Measurements from ENCODE around the gene YPEL1.

Gene YPEL1

GRCh38 chr22:21674638-21675245 lies 60.9 kb downstream of the YPEL1 start:
- Histone ChIP-seq H3K4me3 (ENCODE audit: low read depth in 1 of 2, low read length in 2 of 2) (no peak overlapping the region), H3K9me3 (ENCODE audit: low read length) (no peaks in the 10 kb centered on the region), H3K27me3 (ENCODE audit: control insufficient read depth in 1 of 2, insufficient read depth in 2 of 2, low read length in 2 of 2) (no peaks in the 10 kb centered on the region), H3K27ac (ENCODE audit: low read depth, low read length) (no peak overlapping the region), H3K9ac (ENCODE audit: low read length) (no peak overlapping the region), H3K36me3 (ENCODE audit: insufficient read depth, low read length) (peaks cover 55% of the 10 kb centered on the region), H3K4me1 (ENCODE audit: insufficient read depth, low read length) (no peaks in the 10 kb centered on the region)

- H3K9ac ChIP-seq (ENCODE audit: low read length), result no peak overlapping the region
- H3K27me3 ChIP-seq (ENCODE audit: control insufficient read depth in 1 of 2, insufficient read depth in 2 of 2, low read length in 2 of 2), result no peaks in the 10 kb centered on the region
- H3K9me3 ChIP-seq (ENCODE audit: low read length), result no peaks in the 10 kb centered on the region
- H3K36me3 ChIP-seq (ENCODE audit: insufficient read depth, low read length), result peaks cover 56% of the 10 kb centered on the region
- no peaks in the 10 kb centered on the region for H3K4me1 ChIP-seq (ENCODE audit: insufficient read depth, low read length)
- H3K27ac ChIP-seq (ENCODE audit: low read depth, low read length), result no peak overlapping the region
- H3K4me3 ChIP-seq (ENCODE audit: low read depth in 1 of 2, low read length in 2 of 2), result no peak overlapping the region
Observed at GRCh38 chr22:21673534-21674321, 61.9 kb downstream of the YPEL1 start.

DNA sequence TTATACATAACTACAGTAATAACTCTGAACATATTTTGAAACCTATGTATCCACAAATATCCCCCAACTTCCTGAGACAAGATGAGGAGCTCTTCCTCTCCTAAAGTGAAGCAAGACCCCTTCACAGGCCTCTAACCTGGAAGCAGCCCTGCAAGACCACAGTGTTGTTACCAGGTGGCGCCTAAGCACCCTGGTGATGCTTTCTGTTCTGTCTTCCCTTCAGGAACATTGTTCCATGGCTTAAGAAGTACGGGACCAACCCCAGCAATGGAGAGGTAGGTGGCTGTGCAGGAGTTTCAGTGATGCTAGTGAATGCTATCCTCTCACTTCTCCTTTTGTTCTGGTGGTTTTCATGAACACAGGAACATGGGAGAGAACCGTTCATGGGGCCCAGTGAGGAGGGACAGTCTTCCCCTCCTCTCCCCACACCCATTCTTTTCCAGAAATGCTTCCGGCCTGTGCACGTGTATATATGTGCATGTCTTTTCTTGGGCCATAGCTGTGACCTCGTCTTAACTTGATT lies 63.4 kb downstream of the YPEL1 start:
- H3K27me3 ChIP-seq (ENCODE audit: control insufficient read depth in 1 of 2, insufficient read depth in 2 of 2, low read length in 2 of 2), result no peaks in the 10 kb centered on the region
- H3K4me1 ChIP-seq (ENCODE audit: insufficient read depth, low read length), result peaks cover 1% of the 10 kb centered on the region
- no peaks in the 10 kb centered on the region for H3K9me3 ChIP-seq (ENCODE audit: low read length)
- peaks cover 56% of the 10 kb centered on the region for H3K36me3 ChIP-seq (ENCODE audit: insufficient read depth, low read length)
- H3K27ac ChIP-seq (ENCODE audit: low read depth, low read length), result no peak overlapping the region
- no peak overlapping the region for H3K9ac ChIP-seq (ENCODE audit: low read length)
- H3K4me3 ChIP-seq (ENCODE audit: low read depth in 1 of 2, low read length in 2 of 2), result no peak overlapping the region

GRCh38 chr22:21669026-21669425 lies 66.6 kb downstream of the YPEL1 start:
- H3K36me3 ChIP-seq (ENCODE audit: insufficient read depth, low read length), result peaks cover 35% of the 10 kb centered on the region
- H3K27ac ChIP-seq (ENCODE audit: low read depth, low read length), result no peak overlapping the region
- H3K4me1 ChIP-seq (ENCODE audit: insufficient read depth, low read length), result peaks cover 7% of the 10 kb centered on the region
- H3K9ac ChIP-seq (ENCODE audit: low read length), result no peak overlapping the region
- H3K4me3 ChIP-seq (ENCODE audit: low read depth in 1 of 2, low read length in 2 of 2), result no peak overlapping the region
- H3K27me3 ChIP-seq (ENCODE audit: control insufficient read depth in 1 of 2, insufficient read depth in 2 of 2, low read length in 2 of 2), result no peaks in the 10 kb centered on the region
- H3K9me3 ChIP-seq (ENCODE audit: low read length), result no peaks in the 10 kb centered on the region

DNA sequence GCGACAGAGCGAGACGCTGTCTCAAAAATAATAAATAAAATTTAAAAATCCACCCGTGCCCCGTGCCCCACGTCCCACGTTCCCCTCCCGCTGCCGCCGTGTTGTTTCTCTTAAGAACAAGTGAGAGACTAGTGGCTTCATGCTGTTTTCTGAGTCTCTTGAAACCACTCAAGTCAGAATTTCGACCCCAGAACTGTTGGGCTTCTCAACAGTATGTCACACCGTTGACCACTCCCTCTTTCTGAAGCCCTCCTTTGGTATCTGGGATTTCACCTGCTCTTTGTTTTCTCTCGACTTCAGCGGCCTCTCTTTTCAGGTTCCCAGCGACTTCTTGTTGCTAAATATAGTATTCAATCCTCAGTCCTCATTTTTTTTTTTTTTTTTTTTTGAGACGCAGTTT lies 68.8 kb downstream of the YPEL1 start:
- H3K27ac ChIP-seq (ENCODE audit: low read depth, low read length), result no peak overlapping the region
- H3K27me3 ChIP-seq (ENCODE audit: control insufficient read depth in 1 of 2, insufficient read depth in 2 of 2, low read length in 2 of 2), result no peaks in the 10 kb centered on the region
- no peaks in the 10 kb centered on the region for H3K9me3 ChIP-seq (ENCODE audit: low read length)
- peak overlapping the region; percentile 68 to 88 for H3K4me3 ChIP-seq (ENCODE audit: low read depth in 1 of 2, low read length in 2 of 2)
- H3K36me3 ChIP-seq (ENCODE audit: insufficient read depth, low read length), result peaks cover 14% of the 10 kb centered on the region
- peaks cover 7% of the 10 kb centered on the region for H3K4me1 ChIP-seq (ENCODE audit: insufficient read depth, low read length)
- H3K9ac ChIP-seq (ENCODE audit: low read length), result no peak overlapping the region

DNA sequence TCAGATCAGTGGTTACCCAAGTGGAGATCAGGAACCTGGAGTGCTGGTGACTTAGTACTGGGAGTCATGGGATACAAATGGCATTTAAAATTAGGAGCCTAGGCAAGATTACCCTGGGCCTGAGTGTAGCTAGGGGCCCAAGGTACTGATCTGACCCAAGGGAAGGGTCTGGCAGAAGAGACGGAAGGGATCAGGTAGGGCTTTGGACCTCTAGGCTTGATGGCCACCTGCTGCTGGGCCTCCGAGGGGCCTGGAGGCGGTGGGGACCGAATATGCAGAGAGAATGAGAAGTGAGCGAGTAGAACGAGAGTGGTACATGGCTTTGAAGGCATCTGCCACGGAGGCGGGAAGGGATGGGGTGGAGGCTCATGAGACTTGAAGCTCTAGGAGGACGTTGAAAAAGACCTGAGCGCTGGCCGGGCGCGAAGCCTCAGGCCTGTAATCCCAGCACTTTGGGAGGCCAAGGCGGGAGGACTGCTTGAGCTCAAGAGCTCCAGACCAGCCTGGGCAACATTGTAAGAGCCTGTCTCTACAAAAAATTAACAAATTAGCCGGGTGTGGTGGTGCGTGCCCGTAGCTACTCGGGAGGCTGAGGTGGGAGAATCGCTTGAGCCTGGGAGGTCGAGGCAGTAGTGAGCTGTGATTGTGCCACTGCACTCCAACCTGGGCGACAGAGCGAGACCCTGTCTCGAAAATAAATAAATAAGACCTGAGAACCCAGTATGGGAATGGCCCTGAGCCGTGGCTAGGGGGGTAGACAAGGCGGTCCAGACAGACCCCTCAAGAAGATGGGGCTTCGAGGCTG lies 70.3 kb downstream of the YPEL1 start:
- no peak overlapping the region for H3K9ac ChIP-seq (ENCODE audit: low read length)
- peaks cover 7% of the 10 kb centered on the region for H3K4me1 ChIP-seq (ENCODE audit: insufficient read depth, low read length)
- H3K27me3 ChIP-seq (ENCODE audit: control insufficient read depth in 1 of 2, insufficient read depth in 2 of 2, low read length in 2 of 2), result no peaks in the 10 kb centered on the region
- peak overlapping the region; percentile 68 to 88 for H3K4me3 ChIP-seq (ENCODE audit: low read depth in 1 of 2, low read length in 2 of 2)
- peaks cover 4% of the 10 kb centered on the region for H3K36me3 ChIP-seq (ENCODE audit: insufficient read depth, low read length)
- peak overlapping the region; percentile 88 for H3K27ac ChIP-seq (ENCODE audit: low read depth, low read length)
- no peaks in the 10 kb centered on the region for H3K9me3 ChIP-seq (ENCODE audit: low read length)

DNA sequence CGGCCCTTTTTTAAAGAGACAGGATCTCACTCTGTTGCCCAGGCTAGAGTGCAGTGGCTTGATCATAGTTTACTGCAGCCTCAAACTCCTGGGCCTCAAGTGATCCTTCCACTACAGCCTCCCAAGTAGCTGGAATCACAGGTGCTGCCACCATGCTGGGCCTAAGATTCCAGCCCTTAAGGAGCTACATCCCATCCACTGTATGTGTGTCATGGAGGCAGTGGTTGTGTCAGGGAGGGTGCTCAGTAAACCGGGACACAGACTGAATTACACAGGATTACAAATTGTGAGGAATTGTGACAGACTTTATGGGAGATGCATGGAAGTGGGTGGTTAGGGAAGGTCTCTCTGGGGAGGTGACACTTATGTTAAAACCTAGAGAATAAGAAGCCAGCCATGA lies 71.9 kb downstream of the YPEL1 start:
- H3K9ac ChIP-seq (ENCODE audit: low read length), result no peak overlapping the region
- H3K27me3 ChIP-seq (ENCODE audit: control insufficient read depth in 1 of 2, insufficient read depth in 2 of 2, low read length in 2 of 2), result no peaks in the 10 kb centered on the region
- H3K4me1 ChIP-seq (ENCODE audit: insufficient read depth, low read length), result peaks cover 7% of the 10 kb centered on the region
- H3K4me3 ChIP-seq (ENCODE audit: low read depth in 1 of 2, low read length in 2 of 2), result no peak overlapping the region
- no peak overlapping the region for H3K27ac ChIP-seq (ENCODE audit: low read depth, low read length)
- H3K36me3 ChIP-seq (ENCODE audit: insufficient read depth, low read length), result no peaks in the 10 kb centered on the region
- no peaks in the 10 kb centered on the region for H3K9me3 ChIP-seq (ENCODE audit: low read length)

DNA sequence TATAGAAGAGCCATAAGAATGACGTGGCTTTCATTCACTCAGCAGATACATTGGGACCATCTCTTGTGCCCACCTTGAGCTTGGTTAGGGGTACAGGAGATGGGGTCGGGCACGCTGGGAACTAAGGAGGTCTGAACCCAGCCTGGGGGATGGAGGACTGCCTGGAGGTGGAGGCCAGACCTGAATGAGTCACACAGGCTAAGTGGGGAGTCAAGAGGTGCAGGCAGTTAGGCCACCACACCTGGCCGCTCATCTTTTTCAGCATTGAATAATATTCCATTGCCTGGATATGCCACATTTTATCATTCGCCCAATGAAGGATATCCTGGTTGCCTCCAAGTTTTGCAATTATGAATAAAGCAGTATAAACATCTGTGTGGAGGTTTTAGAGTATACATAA lies 73.6 kb downstream of the YPEL1 start:
- H3K36me3 ChIP-seq (ENCODE audit: insufficient read depth, low read length), result no peaks in the 10 kb centered on the region
- H3K9ac ChIP-seq (ENCODE audit: low read length), result no peak overlapping the region
- no peaks in the 10 kb centered on the region for H3K9me3 ChIP-seq (ENCODE audit: low read length)
- peaks cover 4% of the 10 kb centered on the region for H3K4me1 ChIP-seq (ENCODE audit: insufficient read depth, low read length)
- H3K27me3 ChIP-seq (ENCODE audit: control insufficient read depth in 1 of 2, insufficient read depth in 2 of 2, low read length in 2 of 2), result peaks cover 0 to 16% of the 10 kb centered on the region in 2 donors
- no peak overlapping the region for H3K27ac ChIP-seq (ENCODE audit: low read depth, low read length)
- H3K4me3 ChIP-seq (ENCODE audit: low read depth in 1 of 2, low read length in 2 of 2), result no peak overlapping the region

- no peaks in the 10 kb centered on the region for H3K9me3 ChIP-seq (ENCODE audit: low read length)
- no peak overlapping the region for H3K9ac ChIP-seq (ENCODE audit: low read length)
- H3K4me3 ChIP-seq (ENCODE audit: low read depth in 1 of 2, low read length in 2 of 2), result no peak overlapping the region
- peaks cover 5 to 22% of the 10 kb centered on the region in 2 donors for H3K27me3 ChIP-seq (ENCODE audit: control insufficient read depth in 1 of 2, insufficient read depth in 2 of 2, low read length in 2 of 2)
- H3K4me1 ChIP-seq (ENCODE audit: insufficient read depth, low read length), result no peaks in the 10 kb centered on the region
- no peak overlapping the region for H3K27ac ChIP-seq (ENCODE audit: low read depth, low read length)
- no peaks in the 10 kb centered on the region for H3K36me3 ChIP-seq (ENCODE audit: insufficient read depth, low read length)
Observed at GRCh38 chr22:21660904-21661303, 74.7 kb downstream of the YPEL1 start.

GRCh38 chr22:21659864-21660525 lies 75.6 kb downstream of the YPEL1 start:
- H3K4me3 ChIP-seq (ENCODE audit: low read depth in 1 of 2, low read length in 2 of 2), result no peak overlapping the region
- H3K4me1 ChIP-seq (ENCODE audit: insufficient read depth, low read length), result no peaks in the 10 kb centered on the region
- H3K9me3 ChIP-seq (ENCODE audit: low read length), result no peaks in the 10 kb centered on the region
- H3K27ac ChIP-seq (ENCODE audit: low read depth, low read length), result no peak overlapping the region
- H3K36me3 ChIP-seq (ENCODE audit: insufficient read depth, low read length), result no peaks in the 10 kb centered on the region
- peaks cover 5 to 22% of the 10 kb centered on the region in 2 donors for H3K27me3 ChIP-seq (ENCODE audit: control insufficient read depth in 1 of 2, insufficient read depth in 2 of 2, low read length in 2 of 2)
- H3K9ac ChIP-seq (ENCODE audit: low read length), result no peak overlapping the region

Measured in muscle layer of colon (tissue), 2 donors.